AG10803 (cell line): ENCODE data around the gene KCNC4.

Experiments used
- DNase-seq: peaks from one replicate; pipeline ENCODE4 v3.0.0; 2010; ENCODE audit warnings: low read depth
- H3K4me3 ChIP-seq: 2 replicates; pipeline ENCODE4 v1.5.1; 2011; ENCODE audit warnings: mild to moderate bottlenecking, low read length, control low read depth
- CTCF ChIP-seq: conservative IDR thresholded peaks from 2 replicates; pipeline ENCODE4 v1.5.1; 2011; ENCODE audit warnings: mild to moderate bottlenecking, low read length, control low read depth, inconsistent platforms

Gene KCNC4

DNA sequence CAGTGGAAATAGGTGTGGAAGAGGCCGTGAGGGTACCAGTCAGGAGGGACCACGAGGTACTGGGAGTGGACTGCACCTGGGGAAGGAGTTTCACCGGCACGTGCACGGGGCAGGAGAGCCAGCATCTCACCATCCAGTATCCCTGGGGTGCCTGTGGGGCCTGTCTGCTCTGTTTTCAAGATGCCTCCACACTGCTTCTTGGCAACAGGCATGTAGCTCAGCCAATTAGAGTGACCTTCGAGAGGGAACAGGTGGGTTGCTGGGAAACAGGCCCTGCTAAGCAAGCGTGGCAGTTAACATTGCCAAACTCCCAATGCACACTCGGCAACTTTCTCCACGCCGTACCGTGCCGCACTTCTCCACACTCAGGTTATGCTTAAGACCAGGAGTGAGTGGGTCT, 17.7 kb downstream of the KCNC4 start:
- no peak overlapping the region for H3K4me3 ChIP-seq
- no peak for DNase-seq
- no peak for TF ChIP-seq CTCF

GRCh38 chr1:110228381-110228780, 18.3 kb downstream of the KCNC4 start:
- no peak overlapping the region for H3K4me3 ChIP-seq
- DNase-seq = no peak
- TF ChIP-seq CTCF = no peak

DNA sequence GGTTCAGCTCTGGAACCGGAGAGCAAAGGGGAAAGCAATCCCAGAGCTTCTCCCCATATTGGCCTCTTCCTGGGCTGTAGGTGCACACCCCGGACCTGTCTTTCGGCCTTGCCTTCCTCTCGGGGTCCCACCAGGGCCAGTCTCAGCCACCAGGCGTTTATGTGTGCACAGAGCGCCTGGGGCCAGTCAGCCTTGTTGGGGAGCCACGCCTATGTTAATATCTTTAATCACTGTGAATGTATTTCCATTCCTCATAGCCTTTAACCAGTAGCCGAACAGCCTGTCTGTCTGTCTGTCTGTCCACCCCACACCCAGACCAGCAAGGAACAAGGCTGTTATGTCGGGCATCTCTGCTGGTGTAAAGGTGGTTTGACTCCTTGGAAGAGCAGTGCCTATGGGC, 18.8 kb downstream of the KCNC4 start:
- DNase-seq = no peak
- TF ChIP-seq CTCF = no peak
- H3K4me3 ChIP-seq = no peak overlapping the region

- DNase-seq = no peak
- H3K4me3 ChIP-seq = no peak overlapping the region
- no peak for TF ChIP-seq CTCF
Measured at GRCh38 chr1:110229348-110230001, 19.4 kb downstream of the KCNC4 start.

DNA sequence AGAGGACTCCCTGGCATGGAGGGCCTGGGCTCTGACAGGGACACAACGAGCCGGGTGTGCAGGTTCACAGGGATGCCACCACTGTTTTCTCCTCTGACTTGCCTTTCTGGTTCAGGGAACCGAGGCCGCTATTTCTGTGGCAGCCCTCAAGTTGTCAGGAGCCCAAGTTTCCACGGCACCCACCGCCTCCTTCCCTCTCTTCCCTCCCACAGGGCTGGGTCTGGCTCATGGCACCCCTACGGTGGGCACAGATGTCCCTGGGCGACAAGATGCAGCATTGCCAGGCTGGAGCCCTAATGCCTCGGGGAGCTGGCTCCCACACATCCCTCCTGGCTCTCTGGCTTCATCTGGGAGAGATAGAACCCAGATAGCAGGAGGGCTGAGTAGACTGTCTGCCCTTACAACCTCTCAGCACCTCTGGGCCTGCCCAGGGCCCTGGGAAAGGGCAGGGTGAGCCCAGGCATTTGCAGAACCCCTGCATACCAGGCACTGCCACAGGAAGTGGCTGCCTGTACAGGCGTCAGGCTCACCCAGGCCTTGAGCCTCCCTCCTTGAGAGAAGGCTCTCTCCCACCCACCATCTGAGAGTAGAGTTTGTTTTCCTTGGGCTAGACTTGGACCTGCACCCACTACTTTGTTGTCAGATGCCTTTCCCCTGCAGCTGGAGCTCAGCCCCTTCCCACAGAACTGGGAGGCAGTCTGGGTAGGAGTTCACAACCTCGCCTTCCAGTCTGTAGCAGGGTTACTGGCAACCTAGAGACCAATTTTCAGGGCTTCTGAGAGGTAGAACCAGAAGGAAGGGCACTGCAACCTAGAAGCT, 20.5 kb downstream of the KCNC4 start:
- TF ChIP-seq CTCF = no peak
- no peak for DNase-seq
- H3K4me3 ChIP-seq = no peak overlapping the region

- no peak for TF ChIP-seq CTCF
- no peak for DNase-seq
- H3K4me3 ChIP-seq = no peak overlapping the region
Measured at GRCh38 chr1:110233861-110234260, 23.7 kb downstream of the KCNC4 start.

GRCh38 chr1:110234691-110235090, 24.6 kb downstream of the KCNC4 start:
- H3K4me3 ChIP-seq = no peak overlapping the region
- no peak for DNase-seq
- TF ChIP-seq CTCF = no peak
